ENCODE measurements around the gene SNX18. TPM values are rescaled to one million over a fixed set of nuclear protein-coding genes. Genes with fewer than 3 reads are reported as not detected.

The SNX18 gene
- polyA plus RNA-seq, 1 donor from 2014 or later, result 7.9 TPM

- no peaks in the 10 kb centered on the region for H3K27me3 ChIP-seq (ENCODE audit: insufficient read depth, low read depth, low read length)
- no peaks in the 10 kb centered on the region for H3K79me2 ChIP-seq (replicated peaks; ENCODE audit: insufficient read depth, low read length)
- H3K4me3 ChIP-seq (ENCODE audit: low read length), result no peak overlapping the region
- no peak overlapping the region for H3K9ac ChIP-seq (ENCODE audit: low read length)
- no peaks in the 10 kb centered on the region for H3K36me3 ChIP-seq (ENCODE audit: insufficient read depth, low read length)
- no peak overlapping the region for H2AFZ ChIP-seq (ENCODE audit: low read depth, low read length)
- no peaks in the 10 kb centered on the region for H3F3A ChIP-seq (ENCODE audit: insufficient read depth, low read length, poor library complexity, severe bottlenecking)
- TF ChIP-seq RAD21 (conservative IDR thresholded peaks at IDR 0.05), result no peak
- TF ChIP-seq MXI1 (conservative IDR thresholded peaks at IDR 0.05; ENCODE audit: poor library complexity, severe bottlenecking), result no peak
- TF ChIP-seq CTCF (IDR thresholded peaks at IDR 0.05; ENCODE audit: poor library complexity, severe bottlenecking), result no peak
- TF ChIP-seq REST (IDR thresholded peaks at IDR 0.05; ENCODE audit: borderline replicate concordance), result no peak
- TF ChIP-seq SMC3 (conservative IDR thresholded peaks at IDR 0.05; ENCODE audit: poor library complexity), result no peak
- TF ChIP-seq TAF1 (IDR thresholded peaks at IDR 0.05; ENCODE audit: low read depth), result no peak
- no peak for TF ChIP-seq POLR2AphosphoS5 (IDR thresholded peaks at IDR 0.05)
- no peak for TF ChIP-seq EZH2 (IDR thresholded peaks at IDR 0.05; ENCODE audit: borderline replicate concordance, insufficient read depth, low read length, poor library complexity, severe bottlenecking)
- TF ChIP-seq EP300 (conservative IDR thresholded peaks at IDR 0.05; ENCODE audit: poor library complexity, severe bottlenecking), result no peak
- H3K9me3 ChIP-seq (ENCODE audit: low read length), result no peaks in the 10 kb centered on the region
- H3K9me2 ChIP-seq (ENCODE audit: insufficient read depth, low read length), result no peaks in the 10 kb centered on the region
- no peak overlapping the region for H3K27ac ChIP-seq (ENCODE audit: low read length)
- no peaks in the 10 kb centered on the region for H4K20me1 ChIP-seq (ENCODE audit: insufficient read depth)
- H3K4me2 ChIP-seq (ENCODE audit: low read length), result no peak overlapping the region
Measured at GRCh38 chr5:54581831-54582548, 64.4 kb downstream of the SNX18 start.

GRCh38 chr5:54586336-54586735 is 68.8 kb downstream of the SNX18 start:
- no peaks in the 10 kb centered on the region for H3K79me2 ChIP-seq (replicated peaks; ENCODE audit: insufficient read depth, low read length)
- H3K27me3 ChIP-seq (ENCODE audit: insufficient read depth, low read depth, low read length), result no peaks in the 10 kb centered on the region
- H3K9me3 ChIP-seq (ENCODE audit: low read length), result no peaks in the 10 kb centered on the region
- H3K9ac ChIP-seq (ENCODE audit: low read length), result no peak overlapping the region
- no peak overlapping the region for H3K27ac ChIP-seq (ENCODE audit: low read length)
- no peaks in the 10 kb centered on the region for H3F3A ChIP-seq (ENCODE audit: insufficient read depth, low read length, poor library complexity, severe bottlenecking)
- H4K20me1 ChIP-seq (ENCODE audit: insufficient read depth), result no peaks in the 10 kb centered on the region
- H3K36me3 ChIP-seq (ENCODE audit: insufficient read depth, low read length), result no peaks in the 10 kb centered on the region
- no peak overlapping the region for H2AFZ ChIP-seq (ENCODE audit: low read depth, low read length)
- H3K4me2 ChIP-seq (ENCODE audit: low read length), result no peak overlapping the region
- no peaks in the 10 kb centered on the region for H3K9me2 ChIP-seq (ENCODE audit: insufficient read depth, low read length)
- no peak for TF ChIP-seq SMC3 (conservative IDR thresholded peaks at IDR 0.05; ENCODE audit: poor library complexity)
- TF ChIP-seq RAD21 (conservative IDR thresholded peaks at IDR 0.05), result no peak
- no peak for TF ChIP-seq TAF1 (IDR thresholded peaks at IDR 0.05; ENCODE audit: low read depth)
- no peak for TF ChIP-seq EZH2 (IDR thresholded peaks at IDR 0.05; ENCODE audit: borderline replicate concordance, insufficient read depth, low read length, poor library complexity, severe bottlenecking)
- no peak for TF ChIP-seq POLR2AphosphoS5 (IDR thresholded peaks at IDR 0.05)
- no peak for TF ChIP-seq MXI1 (conservative IDR thresholded peaks at IDR 0.05; ENCODE audit: poor library complexity, severe bottlenecking)
- TF ChIP-seq EP300 (conservative IDR thresholded peaks at IDR 0.05; ENCODE audit: poor library complexity, severe bottlenecking), result no peak
- no peak for TF ChIP-seq REST (IDR thresholded peaks at IDR 0.05; ENCODE audit: borderline replicate concordance)
- no peak for TF ChIP-seq CTCF (IDR thresholded peaks at IDR 0.05; ENCODE audit: poor library complexity, severe bottlenecking)
- H3K4me3 ChIP-seq (ENCODE audit: low read length), result no peak overlapping the region
